ENCODE measurements around the gene ADGRL1.
"Not testable (repeated sequence)": the region's sequence is repeated elsewhere in the genome, so short reads cannot be mapped to it uniquely, and the experiment has no call there.

ADGRL1 gene

DNA sequence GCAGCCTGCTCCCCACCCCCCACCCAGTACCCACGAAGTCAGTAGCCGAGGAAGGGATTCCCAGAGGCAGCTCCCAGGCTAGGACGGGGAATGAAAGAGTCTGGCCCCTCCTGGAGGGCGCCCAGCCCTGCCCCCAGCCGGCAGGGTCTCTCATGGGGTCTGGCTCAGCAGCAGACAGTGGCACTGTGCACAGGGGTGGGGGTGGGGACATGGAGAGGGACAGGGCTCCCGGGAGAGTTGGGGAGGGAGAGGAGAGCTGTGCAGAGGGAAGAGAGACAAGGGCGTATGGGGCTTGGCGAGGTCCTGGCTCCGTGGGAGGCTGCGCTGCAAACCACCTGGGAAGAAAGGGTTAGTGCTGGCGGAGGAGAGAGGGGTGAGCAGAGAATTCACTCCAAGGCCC lies 41.9 kb downstream of the ADGRL1 start:
- FAIRE-seq: no peak

DNA sequence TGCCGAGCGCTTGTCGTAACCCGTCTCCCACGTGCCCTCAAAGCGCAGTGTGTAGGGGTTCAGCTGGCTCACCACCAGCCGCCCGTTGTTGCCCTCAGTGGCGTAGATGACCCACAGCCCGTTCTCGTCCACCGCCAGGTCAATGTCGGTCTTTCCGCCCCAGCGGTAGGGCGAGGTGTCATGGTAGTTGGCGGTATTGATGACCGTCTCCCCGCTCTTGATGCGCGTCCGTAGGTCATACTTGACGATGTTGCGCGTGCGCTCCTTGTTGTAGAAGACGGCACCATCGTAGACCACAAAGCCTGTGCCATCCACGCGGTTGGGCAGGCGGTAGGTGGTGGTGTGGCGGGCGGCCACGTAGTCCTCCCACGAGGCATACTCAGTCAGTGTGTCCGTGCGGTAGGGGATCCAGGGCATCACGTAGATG lies 43.1 kb downstream of the ADGRL1 start:
- DNase-seq (ENCODE audit: low spot score) (no peak), FAIRE-seq (no peak)

More for the DNA sequence above, 41.9 kb downstream of the ADGRL1 start:
- no peak for DNase-seq (ENCODE audit: low spot score)

DNA sequence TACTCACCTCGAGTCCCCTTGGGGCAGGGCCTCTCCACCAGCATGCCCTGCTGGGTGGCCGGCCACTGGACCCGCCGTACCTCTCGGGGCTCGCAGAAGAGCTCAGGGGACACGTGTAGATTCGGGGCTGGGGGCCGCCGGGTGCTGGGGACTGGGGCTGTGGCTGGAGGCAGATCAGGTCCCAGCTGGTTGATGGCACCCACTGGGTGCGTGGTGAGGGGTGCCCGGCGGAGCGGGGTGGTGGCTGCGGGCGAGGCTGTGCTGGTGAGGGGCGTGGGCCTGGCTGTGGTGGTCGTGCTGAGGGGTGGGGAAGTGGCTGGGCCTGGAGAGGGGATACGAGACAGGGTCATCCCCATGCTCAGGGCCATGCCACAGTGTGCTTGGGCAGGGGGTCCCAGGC lies 44.7 kb downstream of the ADGRL1 start:
- DNase-seq (ENCODE audit: low spot score) (no peak), FAIRE-seq (no peak)

DNA sequence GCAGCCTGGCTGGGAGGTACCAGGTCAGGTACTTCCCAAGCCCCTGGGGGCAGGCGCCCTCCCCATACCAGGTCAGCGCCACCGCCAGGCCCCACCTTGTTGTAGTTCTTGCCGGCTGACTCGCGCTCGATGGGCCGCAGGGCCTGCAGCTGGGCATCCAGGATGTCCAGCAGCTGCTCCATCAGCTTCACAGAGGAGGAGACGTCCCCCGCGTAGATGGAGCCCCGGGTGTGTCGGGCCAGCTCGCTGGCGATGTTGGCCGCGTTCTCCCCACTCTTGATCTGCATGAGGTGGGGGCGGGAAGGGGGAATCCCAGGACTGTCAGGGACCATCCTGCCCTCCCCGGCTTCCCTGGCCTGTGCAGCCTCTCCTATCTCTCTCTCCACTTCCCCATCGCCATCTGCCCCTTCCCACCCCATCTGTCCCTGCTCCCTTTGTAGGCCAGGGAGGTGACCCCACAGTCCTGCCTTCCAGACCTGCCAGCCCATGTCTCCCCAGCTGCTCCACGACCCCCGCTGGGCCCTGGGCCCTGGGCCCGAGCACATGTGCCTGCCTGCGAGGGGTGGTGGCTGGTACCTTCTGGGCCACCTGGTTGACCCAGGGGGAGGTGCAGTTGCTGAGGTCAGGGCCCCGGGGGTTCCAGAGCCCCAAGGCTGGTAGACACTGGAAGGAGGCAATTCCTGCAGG lies 45.8 kb downstream of the ADGRL1 start:
- no peak for DNase-seq (ENCODE audit: low spot score)
- no peak for FAIRE-seq

DNA sequence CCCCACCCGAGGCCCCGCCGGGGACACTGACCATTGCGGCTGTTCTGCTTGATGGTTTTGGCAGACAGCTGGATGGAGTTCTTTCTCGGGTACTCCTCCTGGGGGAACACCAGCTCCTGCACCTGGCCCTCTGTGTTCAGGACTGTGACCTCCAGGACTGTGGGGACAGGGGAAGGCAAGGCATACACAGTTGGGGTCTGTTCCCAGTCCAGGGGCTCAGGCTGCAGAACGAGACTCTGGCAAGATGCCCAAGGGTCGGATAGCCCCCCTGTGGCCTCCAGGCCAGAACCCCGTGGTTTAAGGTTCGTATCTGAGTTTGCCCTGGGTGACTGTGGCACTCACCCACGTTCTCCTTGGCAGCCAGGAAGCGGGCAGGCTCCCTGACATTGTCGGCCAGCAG lies 46.9 kb downstream of the ADGRL1 start:
- no peak for DNase-seq (ENCODE audit: low spot score)
- no peak for FAIRE-seq

DNA sequence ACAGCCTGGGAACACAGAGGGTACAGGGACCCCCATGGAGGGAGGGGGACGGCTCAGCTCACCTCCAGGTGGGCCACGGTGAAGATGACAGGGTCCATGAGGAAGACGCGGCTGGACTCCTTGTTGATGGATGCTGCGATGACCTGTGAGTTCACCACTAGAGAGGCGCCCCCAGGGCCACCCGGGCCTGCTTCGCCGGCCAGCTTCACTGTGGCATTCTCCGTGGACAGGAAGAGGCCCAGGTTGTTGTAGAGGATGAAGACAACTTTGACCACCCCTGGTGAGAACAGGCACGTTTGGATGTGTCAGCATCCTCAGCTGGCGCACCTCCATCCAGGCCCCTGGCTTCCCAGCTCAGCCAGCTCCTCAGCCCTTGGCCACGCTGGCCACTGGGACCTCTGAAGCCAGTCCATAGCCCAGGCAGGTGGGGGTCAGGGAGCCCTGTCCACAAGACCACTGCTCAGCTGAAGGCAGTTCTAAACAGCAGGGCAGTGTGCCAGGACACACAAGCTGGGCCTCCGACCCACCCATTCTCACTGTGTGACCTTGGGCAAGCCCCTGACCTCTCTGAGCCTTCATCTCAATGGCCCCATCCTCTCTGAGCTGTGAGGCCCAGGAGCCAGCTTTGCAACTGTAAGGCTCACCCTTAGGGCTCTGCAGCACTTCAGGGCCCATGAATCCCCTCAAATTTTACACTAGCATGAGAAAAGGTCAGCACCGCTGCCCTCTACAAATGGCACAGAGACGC lies 47.5 kb downstream of the ADGRL1 start:
- DNase-seq (ENCODE audit: low spot score) (no peak), FAIRE-seq (no peak)

DNA sequence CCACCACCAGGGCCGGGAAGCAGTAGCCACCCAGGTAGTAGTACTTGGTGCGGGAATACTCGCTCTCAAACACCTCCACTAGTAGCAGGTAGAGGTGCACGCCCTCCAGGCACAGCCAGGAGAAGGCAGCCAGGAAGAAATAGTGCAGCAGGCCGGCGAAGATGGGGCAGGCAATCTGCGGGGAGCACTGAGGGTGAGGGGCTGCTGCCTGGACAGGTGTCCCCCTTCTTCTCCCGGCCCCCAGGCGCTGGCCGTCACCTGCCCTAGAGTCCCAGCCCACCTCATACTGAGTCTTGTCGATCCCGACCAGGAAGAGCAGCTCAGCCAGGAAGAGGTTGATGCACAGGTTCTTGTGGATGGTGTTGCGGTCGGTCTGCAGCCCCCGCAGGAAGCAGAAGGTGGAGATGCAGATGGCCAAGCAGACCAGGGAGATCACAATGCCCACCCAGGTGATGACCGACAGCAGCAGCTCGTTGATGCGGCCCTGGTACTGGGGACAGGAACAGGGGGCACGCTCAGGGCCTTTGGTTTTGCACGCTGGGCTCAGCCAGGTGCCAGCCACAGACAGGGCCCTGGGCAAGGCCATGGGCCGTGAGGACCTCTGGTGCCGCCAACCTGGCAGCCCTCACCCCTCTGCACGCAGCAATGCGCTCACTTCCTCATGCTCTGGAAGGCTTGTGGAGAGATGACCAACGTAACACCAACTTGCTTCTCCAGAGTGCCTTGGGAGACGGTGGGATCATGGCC lies 48.8 kb downstream of the ADGRL1 start:
- no peak for DNase-seq (ENCODE audit: low spot score)
- no peak for FAIRE-seq

DNA sequence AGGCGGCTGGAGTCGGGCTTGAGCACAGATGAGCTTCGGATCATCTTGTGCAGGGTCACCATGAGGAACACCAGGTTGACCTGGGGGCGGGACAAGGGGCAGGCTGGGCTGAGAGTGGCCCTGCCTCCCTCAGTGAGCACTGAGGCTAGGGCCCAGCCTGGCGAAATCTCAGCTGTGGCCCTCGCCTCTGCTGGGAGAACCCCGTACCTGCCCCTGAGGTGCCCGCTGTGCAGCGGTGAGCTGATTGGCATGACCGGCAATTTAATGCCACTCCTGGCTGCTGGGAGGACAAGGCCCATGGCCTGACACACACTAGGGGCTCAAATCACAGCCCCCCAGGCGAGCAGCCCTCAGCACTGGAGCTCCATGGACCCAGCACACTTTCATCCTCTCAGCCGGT lies 49.8 kb downstream of the ADGRL1 start:
- no peak for DNase-seq (ENCODE audit: low spot score)
- no peak for FAIRE-seq

DNA sequence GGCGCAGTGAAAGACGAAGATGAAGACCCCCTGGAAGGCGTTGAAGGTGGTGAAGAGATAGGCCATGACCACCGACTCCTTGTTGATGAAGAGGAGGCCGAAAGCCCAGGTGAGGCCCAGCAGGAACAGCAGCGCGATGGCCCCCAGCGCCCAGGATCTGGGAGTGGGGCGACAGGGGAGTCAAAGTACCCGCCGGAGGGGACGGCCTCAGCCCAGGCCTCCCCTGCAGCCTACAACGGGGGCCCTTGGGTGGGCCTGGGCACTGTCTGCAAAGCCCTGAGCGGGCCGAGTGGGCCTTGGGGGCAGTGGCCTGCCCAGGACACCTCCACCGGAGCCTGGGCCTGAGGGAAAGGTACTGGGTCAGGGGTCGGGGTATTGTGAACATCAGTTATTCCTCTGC lies 50.6 kb downstream of the ADGRL1 start:
- DNase-seq (ENCODE audit: low spot score) (no peak), FAIRE-seq (no peak)

DNA sequence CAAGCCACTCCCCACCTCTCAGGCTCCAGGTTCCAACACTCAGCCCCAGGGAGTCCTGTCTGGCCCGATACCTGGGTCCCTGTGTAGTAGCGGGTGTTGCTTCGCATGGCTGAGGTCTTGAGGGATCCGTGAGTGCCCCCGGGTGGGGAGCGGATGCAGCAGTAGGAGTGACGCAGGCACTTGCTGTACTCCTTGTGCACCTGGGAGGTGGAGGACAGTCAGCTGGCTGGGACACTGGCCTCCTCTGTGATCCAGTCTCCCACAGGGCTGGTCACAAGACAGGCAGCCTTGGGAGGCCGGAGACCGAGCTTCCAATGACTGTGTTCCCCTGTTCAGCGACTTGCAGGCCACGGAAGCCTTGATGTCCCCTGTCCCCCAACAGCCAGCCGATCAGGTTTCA lies 53.3 kb downstream of the ADGRL1 start:
- FAIRE-seq (no peak), DNase-seq (ENCODE audit: low spot score) (no peak)

DNA sequence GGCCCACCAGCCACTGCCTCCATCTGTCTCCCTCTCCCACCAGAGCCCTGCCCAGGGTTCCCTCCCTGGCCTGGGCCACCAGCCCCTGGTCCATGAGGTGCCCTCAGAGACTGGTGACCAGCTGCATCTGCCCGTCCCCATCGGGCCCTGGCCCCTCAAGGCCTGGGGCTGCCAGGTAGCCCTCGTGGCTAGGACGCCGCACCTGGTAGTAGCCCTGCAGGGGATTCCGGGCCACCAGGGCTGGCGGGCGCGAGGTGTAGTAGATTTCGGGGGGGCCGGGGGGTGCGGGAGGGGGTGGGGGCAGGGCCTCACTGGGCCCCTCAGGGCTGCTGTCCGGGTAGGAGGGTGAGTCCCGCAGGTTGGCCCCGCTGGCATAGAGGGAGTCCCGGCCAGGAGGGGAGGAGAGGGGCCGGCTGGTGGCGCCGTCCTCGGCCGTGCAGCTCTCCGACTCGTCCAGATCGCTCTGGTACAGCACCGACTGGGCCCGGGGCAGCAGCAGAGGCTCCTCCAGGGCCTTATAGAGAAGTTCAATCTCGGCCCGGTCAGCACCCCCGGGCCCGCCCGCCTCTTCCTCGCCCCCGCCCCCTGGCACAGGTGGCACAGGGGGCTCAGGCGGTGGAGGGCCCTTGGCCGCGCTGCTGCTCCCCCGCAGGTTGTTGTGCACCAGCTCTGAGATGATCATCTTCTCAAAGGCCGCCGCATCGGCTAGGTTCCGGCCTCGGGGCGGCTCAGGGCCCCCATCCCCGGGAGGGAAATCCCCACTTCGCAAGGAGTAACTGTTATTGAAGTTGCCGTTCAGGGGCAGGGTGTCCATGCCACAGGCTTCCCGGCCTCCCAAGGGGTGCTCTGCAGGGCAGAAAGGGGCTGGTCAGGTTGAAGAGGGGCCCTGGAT lies 55.0 kb downstream of the ADGRL1 start:
- no peak for FAIRE-seq

DNA sequence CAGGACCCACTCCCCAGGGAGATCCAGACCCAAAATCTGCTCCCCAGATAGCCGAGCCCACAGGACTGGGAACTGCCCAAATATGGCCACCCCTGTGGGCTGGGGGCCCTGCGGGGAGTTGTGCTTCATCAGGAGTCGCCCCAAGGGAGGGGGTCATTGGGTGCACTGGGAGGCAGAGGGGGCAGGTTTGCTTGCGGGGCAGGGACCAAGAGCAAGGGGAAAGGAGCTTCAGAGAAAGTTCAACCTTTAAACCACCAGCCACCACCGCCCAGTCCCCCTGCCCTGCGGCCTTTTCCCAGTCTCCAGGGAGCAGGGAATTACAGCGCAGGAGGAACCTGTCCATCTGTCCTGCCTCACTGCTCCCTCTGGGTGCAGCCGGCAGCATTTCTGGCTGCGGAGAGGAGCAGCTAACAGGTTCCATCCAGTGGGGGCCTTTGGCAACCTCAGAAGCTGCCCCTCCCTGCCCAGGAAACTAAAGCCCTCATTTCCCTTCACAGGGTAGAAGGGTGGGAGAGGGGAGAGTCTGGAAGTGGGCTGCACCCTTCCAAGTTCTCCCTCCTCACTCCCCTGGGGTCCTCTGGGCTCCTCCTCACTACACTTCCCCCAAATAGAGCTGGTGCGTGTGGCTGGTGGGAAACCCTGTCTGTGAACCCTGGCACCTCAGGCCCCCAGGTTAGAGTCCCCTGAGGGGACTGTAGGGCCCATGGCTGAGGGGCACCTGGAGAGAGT lies 55.8 kb downstream of the ADGRL1 start:
- FAIRE-seq (no peak), DNase-seq (ENCODE audit: low spot score) (no peak)

More for the DNA sequence above, 55.0 kb downstream of the ADGRL1 start:
- DNase-seq (ENCODE audit: low spot score): no peak

DNA sequence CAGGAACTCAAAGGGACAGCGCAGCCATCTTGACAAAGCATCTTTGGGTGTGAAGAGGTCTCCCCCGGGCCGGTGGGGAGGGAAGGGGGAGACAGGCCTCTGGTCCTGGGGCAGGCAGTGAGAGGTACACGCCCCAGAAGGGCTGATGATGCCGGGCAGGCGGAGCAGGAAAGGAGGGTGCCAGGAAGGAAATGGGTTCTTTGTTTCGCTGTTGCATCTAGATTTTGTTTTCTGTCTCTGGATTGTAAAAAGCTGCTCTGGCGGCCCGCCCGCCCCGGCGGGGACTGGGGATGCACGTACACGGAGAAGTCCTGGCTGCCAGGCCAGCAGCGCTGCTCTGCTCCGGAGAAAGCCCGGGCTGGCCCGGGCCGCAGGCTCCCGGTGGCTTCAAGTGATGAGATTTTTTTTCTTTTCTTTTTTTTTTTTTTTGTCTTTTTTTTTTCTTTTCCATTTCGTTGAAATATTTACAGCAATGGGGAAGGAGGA lies 56.4 kb downstream of the ADGRL1 start:
- FAIRE-seq: no peak
- no peak for DNase-seq (ENCODE audit: low spot score)

DNA sequence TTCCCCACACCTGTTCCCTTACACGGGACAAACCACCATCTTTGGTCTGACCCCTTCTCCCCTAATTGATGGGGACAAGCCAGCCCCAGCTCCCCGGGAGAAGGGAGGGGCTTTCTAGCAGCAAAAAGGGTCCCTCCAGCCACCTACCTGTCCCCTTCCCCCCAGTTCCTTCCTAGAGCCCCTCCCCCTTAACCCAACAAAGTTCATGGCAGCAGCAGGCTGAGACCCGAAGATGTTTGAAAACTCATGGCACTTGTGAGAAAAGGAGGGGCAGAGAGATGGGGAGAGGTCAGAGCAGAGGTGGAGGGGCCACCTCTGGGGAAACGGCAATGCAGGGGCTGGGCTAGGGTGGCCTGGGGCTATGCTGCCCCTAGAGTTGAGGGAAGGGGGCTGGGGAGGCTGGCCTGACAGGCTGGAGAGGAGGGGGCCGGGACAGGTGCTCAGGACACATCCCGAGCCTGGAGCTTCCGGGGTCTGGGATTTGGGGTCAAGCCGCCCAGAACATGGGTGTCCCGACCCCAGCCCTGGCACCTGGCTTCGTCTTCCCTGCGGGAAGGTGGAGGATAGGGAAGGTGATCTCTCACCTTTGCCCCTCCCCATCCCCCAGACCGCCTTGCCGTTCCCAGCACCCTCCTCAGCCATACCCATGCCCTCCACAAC lies 57.1 kb downstream of the ADGRL1 start:
- DNase-seq (ENCODE audit: low spot score) (no peak), FAIRE-seq (no peak)

DNA sequence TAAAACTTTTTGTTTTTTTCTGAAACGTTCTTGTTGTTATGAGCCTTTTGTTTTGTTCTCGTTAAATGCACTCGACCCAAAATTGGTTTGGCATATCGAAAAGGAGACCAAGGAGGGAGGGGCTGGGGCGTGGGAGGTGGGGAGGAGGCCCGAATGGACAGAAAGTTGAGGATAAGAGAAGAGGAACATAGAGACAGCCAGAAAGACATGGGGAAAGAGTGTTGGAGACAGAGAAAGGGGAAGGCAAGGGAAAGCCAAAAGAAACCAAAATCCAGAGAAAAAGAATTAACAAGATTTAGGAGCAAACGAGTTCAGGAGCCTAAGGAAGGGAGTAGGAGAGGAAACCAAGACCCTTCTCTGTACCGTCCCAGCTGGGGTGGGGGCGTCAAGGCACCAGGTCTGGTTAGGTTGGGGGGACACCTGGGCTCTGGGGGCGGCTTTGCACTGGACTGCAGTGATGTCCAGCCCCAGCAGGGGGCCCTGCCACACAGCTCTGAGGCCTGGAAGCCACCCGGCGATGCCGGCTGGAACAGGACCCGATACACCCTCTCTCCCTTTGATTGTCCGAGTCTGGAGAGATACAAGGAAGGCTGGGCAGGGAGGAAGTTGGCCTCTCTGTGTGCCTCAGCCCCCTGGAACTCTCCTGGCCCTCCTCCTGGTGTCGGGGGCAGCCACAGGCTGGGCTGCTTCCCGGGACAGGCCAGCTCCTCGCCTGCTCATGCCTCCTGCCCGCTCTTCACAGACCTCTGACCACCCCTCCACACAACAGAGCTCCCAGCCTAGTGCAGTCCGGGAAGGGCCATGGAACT lies 58.0 kb downstream of the ADGRL1 start:
- FAIRE-seq (no peak), DNase-seq (ENCODE audit: low spot score) (no peak)

DNA sequence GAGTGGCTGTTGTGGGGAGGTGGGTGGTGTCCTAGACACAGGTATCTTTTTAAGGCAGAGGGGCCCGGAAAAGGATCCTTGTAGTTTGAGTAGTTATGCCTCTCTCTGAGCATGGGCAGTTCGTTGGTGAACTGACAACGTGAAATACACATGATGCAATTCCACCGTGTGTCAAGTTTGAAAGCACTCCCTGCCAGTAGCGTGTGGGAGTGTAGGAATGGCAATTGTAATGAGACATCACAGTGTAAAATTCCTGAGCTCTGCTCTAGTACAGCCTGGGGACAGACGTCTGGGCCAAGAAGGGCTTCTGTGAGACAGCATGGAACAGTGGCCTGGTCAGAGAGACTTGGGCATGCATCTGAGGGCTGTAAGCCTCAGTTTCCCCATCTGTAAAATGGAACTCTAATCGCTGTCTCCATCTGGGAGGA lies 59.2 kb downstream of the ADGRL1 start:
- FAIRE-seq (no peak), DNase-seq (ENCODE audit: low spot score) (peak; percentile 19)

DNA sequence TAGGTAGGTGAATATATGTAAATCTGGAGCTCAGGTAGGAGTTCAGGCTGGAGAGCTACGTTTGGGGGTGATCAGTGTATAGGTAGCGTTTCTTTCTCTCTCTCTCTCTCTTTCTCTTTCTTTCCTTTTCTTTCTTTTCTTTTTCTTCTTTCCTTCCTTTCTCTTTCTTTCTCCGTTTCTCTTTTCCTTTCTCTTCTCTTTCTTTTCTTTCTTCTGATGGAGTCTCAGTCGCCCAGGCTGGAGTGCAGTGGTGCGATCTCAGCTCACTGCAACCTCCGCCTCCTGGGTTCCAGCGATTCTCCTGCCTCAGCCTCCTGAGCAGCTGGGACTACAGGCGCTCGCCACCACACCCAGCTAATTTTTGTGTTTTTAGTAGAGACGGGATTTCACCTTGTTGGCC lies 59.8 kb downstream of the ADGRL1 start:
- FAIRE-seq; DNase-seq (ENCODE audit: low spot score): not testable (repeated sequence)

DNA sequence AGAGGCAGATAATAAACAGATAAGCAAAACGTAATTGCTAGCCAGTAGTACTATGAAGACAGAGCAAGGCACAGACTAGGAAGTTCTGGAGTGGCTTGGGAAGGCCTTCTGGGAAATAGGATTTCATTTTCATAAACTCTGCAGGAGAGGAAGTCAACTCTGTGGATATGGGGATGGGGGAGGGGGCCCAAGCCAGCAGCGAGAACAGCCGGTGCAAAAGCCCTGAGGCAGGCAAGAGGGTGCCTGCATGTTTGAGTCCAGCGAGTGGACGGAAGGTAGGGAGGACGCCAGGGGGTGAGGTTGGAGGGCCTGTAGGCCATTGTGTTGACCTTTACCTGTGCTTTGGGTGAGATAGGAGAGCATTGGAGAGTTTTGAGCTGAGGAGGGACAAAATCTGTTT lies 60.6 kb downstream of the ADGRL1 start:
- no peak for DNase-seq (ENCODE audit: low spot score)
- no peak for FAIRE-seq
